Lower leg skin (tissue), 4 donors: ENCODE results near the gene XRCC2. TPM values are rescaled to one million over a fixed set of nuclear protein-coding genes. Genes with fewer than 3 reads are reported as not detected.

Experiments
- DNase-seq, 2 donors: peaks; one replicate each; pipeline ENCODE4 v3.0.0-alpha.2; 2019; ENCODE audit warnings: low spot score in 2 of 2
- H3K4me3 ChIP-seq: fragments of 200-600 bp; sonication (generic); 2 replicates; pipeline ENCODE4 v1.5.1; 2017; ENCODE audit warnings: mild to moderate bottlenecking, low read depth; ENCODE audit not compliant: poor library complexity, severe bottlenecking
- CTCF ChIP-seq, 3 donors: fragments of 450-650 bp; IDR thresholded peaks; one replicate each; pipeline ENCODE4 v1.5.1; 2016; ENCODE audit warnings: antibody characterized with exemption in 3 of 3, mild to moderate bottlenecking in 3 of 3, moderate library complexity in 2 of 3
- POLR2A ChIP-seq, 2 donors: fragments of 450-650 bp; IDR thresholded peaks; one replicate each; pipeline ENCODE4 v1.6.1; 2016 to 2017; ENCODE audit warnings: antibody characterized with exemption in 2 of 2, mild to moderate bottlenecking in 1 of 2, moderate library complexity in 1 of 2
- WGBS, 2 donors: methylation state at CpG; one replicate each; pipeline ENCODE4 v1.1.5; 2018; 5-methylcytosine and 5-hydroxymethylcytosine counted together
- intact Hi-C: fragments of 100-400 bp; cut with DNase I; formaldehyde crosslinking; loops from one replicate; pipeline ENCODE4 v1.15.0; 2023; ENCODE audit warnings: low total_unique reads
- total RNA-seq, 4 donors: library from RNA; depleted of rRNA; stranded (reverse); fragments of >200 nt; gene quantifications; one replicate each; pipeline ENCODE4 v1.1.0, GENCODE V29; 2016

The XRCC2 gene
- total RNA-seq, 4 donors from 2014 or later = 0.25 to 1.1 (median 0.81) TPM

- no peak for TF ChIP-seq POLR2A (IDR thresholded peaks at IDR 0.05)
- no peak for TF ChIP-seq CTCF (IDR thresholded peaks at IDR 0.05)
- intact Hi-C loops = no loop called here
These were observed 78.4 kb downstream of the XRCC2 start for GRCh38 chr7:152597507-152597906.

GRCh38 chr7:152596824-152597223, 79.1 kb downstream of the XRCC2 start:
- DNase-seq = peak in 1 of 2 donors; percentile 13
- TF ChIP-seq CTCF (IDR thresholded peaks at IDR 0.05) (no peak), POLR2A (IDR thresholded peaks at IDR 0.05) (no peak)
- H3K4me3 ChIP-seq = no peak overlapping the region
- 87 to 96% methylated on average over 2 of the region's 2 CpGs for WGBS, 2 donors
- intact Hi-C loops = no loop called here

More at GRCh38 chr7:152597507-152597906, 78.4 kb downstream of the XRCC2 start:
- WGBS, 2 donors = 51 to 52% methylated on average over 8 of the region's 8 CpGs
- no peak overlapping the region for H3K4me3 ChIP-seq
- DNase-seq = peak in 1 of 2 donors; percentile 76

Other genes with a start within 250 kb of the XRCC2 start
- gene KMT2C, start 240.1 kb downstream of the XRCC2 start, total RNA-seq = 10 to 100 TPM; 64.6 to 79.3 (median 74.7) TPM
- gene ACTR3B, start 83.6 kb upstream of the XRCC2 start, total RNA-seq = 1 to 10 TPM; 5.0 to 5.5 (median 5.3) TPM